EH (cell line): Measurements from ENCODE around the gene ARHGEF4.

Source experiments
- DNase-seq: peaks from one replicate; pipeline ENCODE4 v3.0.0-alpha.2; 2015; ENCODE audit warnings: low read depth

ARHGEF4 gene

GRCh38 chr2:131016826-131017741 lies 180.4 kb downstream of the ARHGEF4 start:
- peak; percentile 71 for DNase-seq

DNA sequence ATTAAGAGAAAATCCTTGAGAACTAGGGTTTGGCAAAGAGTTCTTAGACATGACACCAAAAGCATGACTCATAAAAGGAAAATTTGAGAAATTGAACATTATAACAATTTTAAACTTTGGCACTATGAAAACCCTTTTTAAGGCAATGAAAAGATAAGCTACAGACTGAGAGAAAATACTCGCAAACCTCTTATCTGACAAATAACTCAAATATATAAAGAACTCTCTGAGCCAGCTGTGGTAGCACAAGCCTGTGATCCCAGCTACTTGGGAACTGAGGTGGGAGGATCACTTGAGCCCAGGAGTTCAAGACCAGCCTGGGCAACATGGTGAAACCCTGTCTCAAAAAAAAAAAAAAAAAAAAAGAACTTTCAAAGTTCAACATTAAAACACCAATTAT lies 186.0 kb downstream of the ARHGEF4 start:
- peak; percentile 55 for DNase-seq

DNA sequence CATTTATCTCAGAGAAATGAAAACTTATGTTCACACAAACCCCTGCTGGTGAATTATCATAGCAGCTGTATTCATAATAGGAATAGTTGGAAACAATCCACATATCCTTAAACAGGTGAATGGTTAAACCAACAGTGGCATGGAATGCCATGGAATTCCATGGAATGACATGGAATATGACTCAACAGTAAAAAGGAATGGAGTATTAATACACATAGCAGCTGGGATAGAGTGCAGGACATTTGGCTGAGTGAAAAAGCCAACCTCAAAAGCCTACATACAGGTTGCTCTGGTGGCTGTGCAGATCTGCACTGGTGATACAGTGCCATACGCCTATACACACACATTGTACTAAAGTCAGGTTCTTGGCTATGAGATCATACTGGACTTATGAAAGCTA lies 187.0 kb downstream of the ARHGEF4 start:
- DNase-seq: no peak

DNA sequence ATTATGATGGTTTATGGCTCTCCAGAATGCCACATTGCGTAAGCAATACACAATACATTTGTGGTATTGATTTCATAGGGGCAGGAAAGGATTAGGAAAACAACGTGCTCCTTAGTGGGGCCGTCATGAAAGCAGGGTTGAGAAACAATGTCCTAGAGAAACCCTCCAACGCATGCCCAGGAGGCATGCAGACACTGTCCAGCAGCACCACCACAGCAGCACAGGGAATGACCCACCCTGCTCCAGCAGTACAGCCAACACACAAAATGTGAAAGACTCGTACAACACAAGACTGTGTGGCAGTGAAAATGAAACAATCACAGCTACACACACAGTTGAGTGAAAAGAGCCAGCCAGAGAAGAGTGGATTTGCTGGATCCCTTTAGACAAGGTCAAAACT lies 190.2 kb downstream of the ARHGEF4 start:
- no peak for DNase-seq

GRCh38 chr2:131027566-131028528 lies 191.1 kb downstream of the ARHGEF4 start:
- no peak for DNase-seq

- no peak for DNase-seq
Observed at GRCh38 chr2:131029812-131030211, 193.1 kb downstream of the ARHGEF4 start.

DNA sequence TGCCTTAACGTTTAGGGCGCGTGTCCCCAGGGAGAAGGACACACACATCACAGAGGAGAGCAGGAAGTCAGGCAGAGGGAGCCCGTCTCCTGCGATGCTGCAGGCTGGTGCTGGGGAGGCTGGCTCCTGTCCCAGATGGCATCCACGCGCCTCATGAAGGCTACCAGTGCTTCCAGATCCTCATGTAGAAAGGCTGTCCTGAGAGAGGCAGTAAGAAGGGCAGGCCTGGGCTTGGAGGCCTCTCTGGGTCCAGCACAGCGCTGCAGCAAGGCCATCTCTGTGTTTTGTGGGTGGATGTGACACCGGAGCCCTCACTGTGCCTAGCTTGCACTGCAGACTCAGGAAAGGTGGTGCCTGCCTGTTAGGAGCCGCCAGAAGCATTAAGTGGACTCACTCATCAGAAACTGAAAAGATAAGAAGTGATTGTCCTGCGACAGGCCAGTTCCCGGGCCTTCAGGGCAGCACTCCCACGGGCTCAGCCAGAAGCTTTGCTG lies 193.8 kb downstream of the ARHGEF4 start:
- no peak for DNase-seq

DNA sequence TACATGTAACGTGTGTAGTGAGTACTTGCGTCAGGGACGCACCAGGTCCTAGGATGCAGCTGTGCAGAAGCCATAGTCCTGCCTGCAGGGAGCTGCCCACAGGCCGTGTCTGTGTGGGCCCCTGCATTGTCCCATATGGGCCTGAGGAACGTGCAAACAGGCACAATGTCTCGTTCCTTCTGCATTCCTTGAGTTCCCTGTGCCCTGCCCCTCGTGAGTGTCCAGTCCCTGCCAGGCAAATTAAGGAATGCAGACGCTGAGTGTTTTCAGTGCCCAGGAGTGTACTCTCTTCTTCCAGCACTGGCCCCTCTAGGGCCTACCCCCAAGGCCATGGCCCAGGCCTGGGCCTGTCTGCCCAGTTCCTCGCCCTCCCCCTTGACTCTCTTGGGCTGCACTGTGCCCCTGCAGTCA lies 194.7 kb downstream of the ARHGEF4 start:
- peak; percentile 51 for DNase-seq

DNA sequence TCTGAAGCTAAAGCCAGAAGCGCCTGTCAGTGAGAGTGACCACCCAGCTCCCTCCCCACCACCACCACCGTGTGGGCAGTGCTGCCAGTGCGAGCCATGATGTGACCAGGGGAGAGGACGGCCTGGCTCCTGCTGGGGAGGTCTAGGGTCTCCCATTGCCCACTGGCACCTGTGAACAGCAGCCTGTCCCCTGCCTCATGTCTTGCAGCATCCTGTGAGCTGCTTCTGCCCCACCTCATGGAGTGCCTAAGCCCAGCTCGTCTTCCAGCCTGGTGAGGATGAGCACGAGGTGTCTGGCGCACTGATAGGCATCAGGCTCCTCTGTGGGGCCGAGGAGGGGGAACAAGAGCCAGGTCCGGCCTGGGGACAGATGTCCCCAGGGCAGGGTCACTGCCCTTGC lies 195.2 kb downstream of the ARHGEF4 start:
- no peak for DNase-seq

DNA sequence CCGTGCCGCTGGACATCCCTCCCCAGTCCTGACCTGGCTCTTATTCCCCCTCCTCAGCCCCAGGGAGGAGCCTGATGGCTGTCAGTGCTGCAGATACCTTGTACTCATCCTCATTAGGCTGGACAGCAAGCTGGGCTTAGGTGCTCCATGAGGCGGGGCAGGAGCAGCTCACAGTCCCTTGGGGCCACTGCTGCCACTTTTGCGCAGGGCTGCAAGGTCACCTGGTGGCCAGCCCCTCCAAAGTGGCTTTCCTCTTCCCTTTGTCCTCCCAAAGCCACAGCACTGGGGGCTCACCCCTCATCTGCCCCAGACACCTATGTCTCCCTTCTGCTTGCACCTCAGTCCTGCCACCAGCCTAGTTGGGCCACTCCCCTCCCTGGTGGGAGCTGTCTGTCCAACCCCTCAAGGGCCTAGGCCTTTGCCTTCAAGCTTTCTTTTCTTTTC lies 195.7 kb downstream of the ARHGEF4 start:
- no peak for DNase-seq

GRCh38 chr2:131033786-131034121 lies 197.0 kb downstream of the ARHGEF4 start:
- DNase-seq: no peak

GRCh38 chr2:131034122-131035051 lies 197.7 kb downstream of the ARHGEF4 start:
- peak; percentile 71 for DNase-seq

- peak; percentile 22 for DNase-seq
Observed at GRCh38 chr2:131035112-131035825, 198.6 kb downstream of the ARHGEF4 start.

GRCh38 chr2:131035826-131036231 lies 199.1 kb downstream of the ARHGEF4 start:
- DNase-seq: no peak

DNA sequence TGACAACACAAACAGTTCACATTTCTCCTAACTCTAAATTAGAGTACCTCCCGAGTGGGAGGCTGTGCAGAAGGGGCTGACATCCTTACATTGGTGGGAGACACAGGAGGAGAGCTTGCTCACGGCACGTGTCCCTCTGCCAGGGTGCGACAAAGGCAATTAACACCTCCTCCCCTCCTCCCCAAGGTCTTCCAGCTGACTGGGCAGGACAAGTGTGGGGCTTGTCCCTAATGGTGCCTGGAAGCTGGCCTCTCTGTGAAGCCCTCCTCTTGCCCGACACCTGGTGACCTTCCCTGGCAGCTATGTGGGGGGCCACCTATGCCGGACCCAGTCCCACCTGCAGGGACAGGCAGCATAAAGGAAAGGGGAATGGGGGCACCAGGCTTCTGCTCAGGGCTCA lies 199.6 kb downstream of the ARHGEF4 start:
- no peak for DNase-seq

- no peak for DNase-seq
Observed at GRCh38 chr2:131036696-131037397, 200.1 kb downstream of the ARHGEF4 start.

DNA sequence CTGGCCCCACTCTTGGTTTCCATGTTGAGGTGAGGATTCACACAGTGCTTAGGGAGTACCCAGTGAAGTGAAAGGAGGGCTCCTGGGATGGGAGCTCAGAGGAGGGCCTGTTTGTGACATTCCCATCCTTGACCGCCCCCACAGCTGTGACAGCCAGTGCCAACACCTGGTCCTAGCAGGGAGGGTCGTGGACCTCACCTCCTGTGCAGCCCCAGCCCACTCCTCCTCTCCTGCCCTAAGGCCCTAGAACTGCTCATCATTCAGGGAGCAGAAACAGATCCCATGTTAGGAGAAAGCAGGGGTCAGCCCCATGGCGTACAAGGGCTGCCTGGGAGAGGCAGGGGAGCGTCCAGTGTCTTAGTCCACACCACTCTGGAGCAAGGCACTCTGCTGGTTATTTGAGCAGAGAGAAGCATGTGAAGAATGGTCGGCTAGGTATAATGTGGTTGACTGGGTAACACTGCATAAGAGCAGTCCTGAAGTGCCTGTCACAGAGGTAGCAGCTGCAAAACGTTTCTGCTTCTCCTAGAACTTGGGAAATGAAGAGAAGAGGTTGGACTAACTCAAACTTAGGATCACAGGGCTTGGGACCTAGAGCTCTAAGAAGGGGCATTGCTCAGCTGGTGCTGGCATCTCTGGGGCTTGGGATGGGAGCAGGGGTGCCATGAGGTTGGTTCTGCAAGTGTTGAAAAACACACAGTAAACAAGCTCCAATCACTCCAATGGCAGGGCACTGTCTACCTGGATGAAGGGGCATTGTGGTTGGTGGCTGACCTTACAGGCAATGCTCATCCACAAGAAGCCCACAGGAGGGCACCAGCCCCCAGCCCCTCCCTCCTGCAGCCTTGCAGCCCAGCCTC lies 200.9 kb downstream of the ARHGEF4 start:
- no peak for DNase-seq

GRCh38 chr2:131038258-131039100 lies 201.8 kb downstream of the ARHGEF4 start:
- DNase-seq: no peak
